HFFc6 (cell line): Measurements from ENCODE around the gene WSCD1. TPM values are rescaled to one million over a fixed set of nuclear protein-coding genes. Genes with fewer than 3 reads are reported as not detected.

Experiments
- DNase-seq: peaks from one replicate; pipeline ENCODE4 v3.0.0-alpha.2; 2018
- H3K27ac Mint-ChIP-seq: 2 replicates; pipeline ENCODE4 v1.8.0; 2020; ENCODE audit warnings: mild to moderate bottlenecking, mixed read lengths
- H3K27me3 Mint-ChIP-seq: 2 replicates; pipeline ENCODE4 v1.8.0; 2021; ENCODE audit warnings: mild to moderate bottlenecking, moderate library complexity, mixed read lengths; ENCODE audit not compliant: insufficient read depth
- H3K36me3 Mint-ChIP-seq: 2 replicates; pipeline ENCODE4 v1.8.0; 2021; ENCODE audit warnings: low read depth, mixed read lengths
- H3K4me1 Mint-ChIP-seq: 2 replicates; pipeline ENCODE4 v1.8.0; 2020; ENCODE audit warnings: low read depth, mixed read lengths
- H3K4me3 Mint-ChIP-seq: 2 replicates; pipeline ENCODE4 v1.8.0; 2020; ENCODE audit warnings: mild to moderate bottlenecking, moderate library complexity, mixed read lengths
- H3K9me3 Mint-ChIP-seq: 2 replicates; pipeline ENCODE4 v1.8.0; 2020; ENCODE audit warnings: mild to moderate bottlenecking, mixed read lengths
- total RNA-seq, 6 experiments: library from RNA; stranded (reverse); fragmentation: NEBNext Ultra II Directional; extraction: Animal tissue kit (Norgen Biotek cat#: 25700); gene quantifications; 2 replicates in 1 of 6; 3 replicates in 5 of 6; pipeline ENCODE4 v1.2.3, GENCODE V29; 2021
- TF ChIP-seq, protein P1 (sequence below): fragments of 200-600 bp; sonication (generic); IDR thresholded peaks from 2 replicates; pipeline ENCODE4 v1.5.0; 2021; ENCODE audit warnings: antibody characterized with exemption, mild to moderate bottlenecking

WSCD1 gene
- total RNA-seq, 6 experiments from 2014 or later, result not detected

DNA sequence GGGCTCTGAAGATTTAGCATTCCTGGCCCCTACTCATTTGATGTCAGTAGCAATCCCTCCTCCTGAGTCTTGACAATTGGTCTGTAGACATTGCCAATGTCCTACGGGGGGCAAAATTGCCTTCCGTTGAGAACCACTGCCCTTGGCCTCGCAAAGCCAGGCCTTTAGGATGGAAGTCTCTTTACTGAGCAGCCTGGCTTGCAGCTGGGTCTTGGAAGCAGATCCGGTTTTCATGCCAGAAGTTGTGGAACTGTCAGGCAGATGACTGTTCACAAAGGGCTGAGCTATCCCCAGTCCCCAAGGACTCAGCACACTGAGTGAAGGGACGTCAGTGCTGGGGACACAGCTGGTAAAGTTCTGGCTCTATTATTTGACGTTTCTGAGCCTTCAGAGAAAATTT lies 83.2 kb downstream of the WSCD1 start:
- TF ChIP-seq, protein P1, sequence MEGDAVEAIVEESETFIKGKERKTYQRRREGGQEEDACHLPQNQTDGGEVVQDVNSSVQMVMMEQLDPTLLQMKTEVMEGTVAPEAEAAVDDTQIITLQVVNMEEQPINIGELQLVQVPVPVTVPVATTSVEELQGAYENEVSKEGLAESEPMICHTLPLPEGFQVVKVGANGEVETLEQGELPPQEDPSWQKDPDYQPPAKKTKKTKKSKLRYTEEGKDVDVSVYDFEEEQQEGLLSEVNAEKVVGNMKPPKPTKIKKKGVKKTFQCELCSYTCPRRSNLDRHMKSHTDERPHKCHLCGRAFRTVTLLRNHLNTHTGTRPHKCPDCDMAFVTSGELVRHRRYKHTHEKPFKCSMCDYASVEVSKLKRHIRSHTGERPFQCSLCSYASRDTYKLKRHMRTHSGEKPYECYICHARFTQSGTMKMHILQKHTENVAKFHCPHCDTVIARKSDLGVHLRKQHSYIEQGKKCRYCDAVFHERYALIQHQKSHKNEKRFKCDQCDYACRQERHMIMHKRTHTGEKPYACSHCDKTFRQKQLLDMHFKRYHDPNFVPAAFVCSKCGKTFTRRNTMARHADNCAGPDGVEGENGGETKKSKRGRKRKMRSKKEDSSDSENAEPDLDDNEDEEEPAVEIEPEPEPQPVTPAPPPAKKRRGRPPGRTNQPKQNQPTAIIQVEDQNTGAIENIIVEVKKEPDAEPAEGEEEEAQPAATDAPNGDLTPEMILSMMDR, result no peak
- Mint-ChIP-seq H3K4me1 (no peaks in the 10 kb centered on the region), H3K9me3 (peaks cover 13% of the 10 kb centered on the region), H3K27me3 (peaks cover 6% of the 10 kb centered on the region), H3K36me3 (no peaks in the 10 kb centered on the region), H3K4me3 (no peak overlapping the region), H3K27ac (no peak overlapping the region)
- no peak for DNase-seq

DNA sequence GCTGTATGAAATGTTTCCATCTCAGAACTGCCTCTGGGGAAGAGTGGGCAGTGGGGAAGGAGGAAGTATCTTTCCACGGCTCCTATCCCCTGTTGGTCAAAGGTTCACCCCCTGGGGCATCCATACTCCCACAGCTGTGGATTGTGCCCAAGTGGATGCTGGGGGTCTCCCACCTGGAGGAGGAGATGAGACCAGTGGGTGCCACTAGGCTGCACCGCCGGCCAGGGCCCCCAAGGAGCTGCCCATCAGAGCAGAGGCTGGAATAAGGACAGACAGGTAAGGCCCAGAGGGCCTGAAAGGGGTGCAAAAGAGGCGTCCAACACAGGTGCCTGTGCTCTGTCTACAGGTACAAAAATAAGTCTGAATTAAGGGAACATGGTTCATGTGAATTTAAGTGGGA lies 87.5 kb downstream of the WSCD1 start:
- TF ChIP-seq, protein P1, result no peak
- peaks cover 6% of the 10 kb centered on the region; the same call in 1 of the 2 replicates for H3K9me3 Mint-ChIP-seq
- no peaks in the 10 kb centered on the region for H3K36me3 Mint-ChIP-seq
- H3K4me1 Mint-ChIP-seq, result no peaks in the 10 kb centered on the region
- H3K27me3 Mint-ChIP-seq, result peaks cover 18% of the 10 kb centered on the region
- no peak overlapping the region for H3K4me3 Mint-ChIP-seq
- DNase-seq, result no peak
- H3K27ac Mint-ChIP-seq, result no peak overlapping the region

GRCh38 chr17:6159541-6160231 lies 89.5 kb downstream of the WSCD1 start:
- Mint-ChIP-seq H3K27me3 (peaks cover 18% of the 10 kb centered on the region), H3K9me3 (peaks cover 6% of the 10 kb centered on the region; the same call in 1 of the 2 replicates), H3K36me3 (no peaks in the 10 kb centered on the region), H3K4me1 (no peaks in the 10 kb centered on the region), H3K4me3 (no peak overlapping the region), H3K27ac (no peak overlapping the region)
- no peak for DNase-seq
- TF ChIP-seq, protein P1, result no peak

- TF ChIP-seq, protein P1, result no peak
- Mint-ChIP-seq H3K4me1 (no peaks in the 10 kb centered on the region), H3K4me3 (no peak overlapping the region), H3K27ac (no peak overlapping the region), H3K9me3 (peaks cover 6% of the 10 kb centered on the region; the same call in 1 of the 2 replicates), H3K27me3 (peaks cover 18% of the 10 kb centered on the region), H3K36me3 (no peaks in the 10 kb centered on the region)
- DNase-seq, result no peak
Measured at GRCh38 chr17:6160232-6160555, 90.0 kb downstream of the WSCD1 start.

DNA sequence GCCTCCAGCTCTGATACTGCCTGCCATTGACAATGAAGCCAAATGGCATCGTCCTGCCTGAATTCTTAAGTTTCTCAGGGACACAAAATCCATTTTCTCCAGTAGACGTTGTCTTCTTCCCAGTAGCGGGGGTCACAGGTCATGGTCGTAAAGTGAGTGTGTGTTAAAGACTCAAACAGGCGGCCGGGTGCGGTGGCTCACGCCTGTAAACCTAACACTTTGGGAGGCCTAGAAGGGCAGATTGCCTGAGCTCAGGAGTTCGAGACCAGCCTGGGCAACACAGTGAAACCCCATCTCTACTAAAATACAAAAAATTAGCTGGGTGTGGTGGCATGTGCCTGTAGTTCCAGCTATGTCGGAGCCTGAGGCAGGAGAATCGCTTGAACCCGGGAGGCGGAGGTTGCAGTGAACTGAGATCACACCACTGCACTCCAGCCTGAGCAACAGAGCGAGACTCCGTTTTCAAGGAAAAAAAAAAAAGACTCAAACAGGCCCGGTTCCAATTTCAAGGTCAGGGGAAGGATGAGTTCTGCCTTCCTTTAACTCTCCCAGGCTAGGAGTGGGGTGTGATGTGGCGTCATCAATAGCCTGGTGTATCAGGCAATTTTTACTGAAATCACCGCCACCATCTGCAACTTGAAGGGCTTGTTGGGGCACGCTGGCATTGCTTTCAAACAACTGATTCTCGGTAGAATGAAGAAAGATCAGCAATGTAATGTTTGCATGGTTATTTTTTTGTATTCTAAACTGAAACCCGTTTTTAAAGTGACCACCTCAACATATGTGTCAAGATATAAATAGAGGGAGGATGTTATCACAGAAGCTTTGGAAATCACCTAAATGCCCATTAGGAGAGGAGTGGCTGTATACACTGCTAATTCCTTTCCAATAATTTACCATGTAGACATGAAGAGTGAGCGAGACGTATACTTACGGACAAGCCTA lies 91.0 kb downstream of the WSCD1 start:
- no peaks in the 10 kb centered on the region for H3K4me1 Mint-ChIP-seq
- peaks cover 6% of the 10 kb centered on the region; the same call in 1 of the 2 replicates for H3K9me3 Mint-ChIP-seq

More for the DNA sequence above, 91.0 kb downstream of the WSCD1 start:
- Mint-ChIP-seq H3K27ac (no peak overlapping the region), H3K4me3 (no peak overlapping the region), H3K27me3 (peaks cover 18% of the 10 kb centered on the region), H3K36me3 (no peaks in the 10 kb centered on the region)
- TF ChIP-seq, protein P1, result no peak
- no peak for DNase-seq
